Endodermal cell (in vitro differentiated cells): ENCODE data around the gene CAV3. TPM values are rescaled to one million over a fixed set of nuclear protein-coding genes. Genes with fewer than 3 reads are reported as not detected.

Experiments
- DNase-seq: peaks from one replicate; pipeline ENCODE4 v3.0.0-alpha.2; 2017
- H3K27ac ChIP-seq: 2 replicates; pipeline ENCODE4 v1.5.1; 2013; ENCODE audit warnings: mild to moderate bottlenecking, low read depth, low read length, moderate library complexity
- H3K27me3 ChIP-seq: 2 replicates; pipeline ENCODE4 v1.6.1; 2013; ENCODE audit warnings: mild to moderate bottlenecking, low read length, moderate library complexity; ENCODE audit not compliant: insufficient read depth, control insufficient read depth, poor library complexity, severe bottlenecking
- H3K36me3 ChIP-seq: 2 replicates; pipeline ENCODE4 v1.7.0; 2013; ENCODE audit warnings: mild to moderate bottlenecking, low read length, moderate library complexity; ENCODE audit not compliant: control insufficient read depth, insufficient read depth
- H3K4me1 ChIP-seq: one replicate; pipeline ENCODE4 v1.7.0; 2013; ENCODE audit warnings: low read length; ENCODE audit not compliant: control insufficient read depth, insufficient read depth
- H3K4me3 ChIP-seq: 2 replicates; pipeline ENCODE4 v1.5.1; 2013; ENCODE audit warnings: mild to moderate bottlenecking, low read length, moderate library complexity
- H3K9ac ChIP-seq: 2 replicates; pipeline ENCODE4 v1.6.1; 2013; ENCODE audit warnings: mild to moderate bottlenecking, low read length, moderate library complexity; ENCODE audit not compliant: poor library complexity, severe bottlenecking; ENCODE audit errors: extremely low read depth
- H3K9me3 ChIP-seq: 2 replicates; pipeline ENCODE4 v1.6.1; 2013; ENCODE audit warnings: mild to moderate bottlenecking, low read length, moderate library complexity; ENCODE audit not compliant: control insufficient read depth
- H3K27ac Mint-ChIP-seq: 2 replicates; pipeline ENCODE4 v1.8.0; 2020; ENCODE audit warnings: mixed read lengths
- H3K27me3 Mint-ChIP-seq: 2 replicates; pipeline ENCODE4 v1.8.0; 2021; ENCODE audit warnings: mild to moderate bottlenecking, mixed read lengths; ENCODE audit not compliant: insufficient read depth
- H3K36me3 Mint-ChIP-seq: 2 replicates; pipeline ENCODE4 v1.8.0; 2020; ENCODE audit warnings: low read depth, mixed read lengths
- H3K4me1 Mint-ChIP-seq: 2 replicates; pipeline ENCODE4 v1.8.0; 2020; ENCODE audit warnings: mixed read lengths
- H3K4me3 Mint-ChIP-seq: 2 replicates; pipeline ENCODE4 v1.8.0; 2020; ENCODE audit warnings: mild to moderate bottlenecking, moderate library complexity, mixed read lengths
- H3K9me3 Mint-ChIP-seq: 2 replicates; pipeline ENCODE4 v1.8.0; 2020; ENCODE audit warnings: mild to moderate bottlenecking, mixed read lengths
- WGBS, 2 experiments: methylation state at CpG; one replicate each; pipeline versions ENCODE4 v1.1.5 to v1.1.7; 2013; ENCODE audit warnings: missing lambda C conversion rate in 2 of 2, mixed read lengths in 1 of 2; ENCODE audit not compliant: insufficient coverage in 1 of 2, insufficient read length in 1 of 2; 5-methylcytosine and 5-hydroxymethylcytosine counted together
- total RNA-seq, 2 donors: library from RNA; stranded (reverse); fragmentation: NEBNext Ultra II Directional in 1 of 2; extraction: Animal tissue kit (Norgen Biotek cat#: 25700) in 1 of 2; gene quantifications; 2 replicates in 1 of 2; 3 replicates in 1 of 2; pipeline ENCODE4 v1.2.1, GENCODE V29; 2021
- TF ChIP-seq, protein P1 (sequence below): fragments of 200-600 bp; sonication (generic); conservative IDR thresholded peaks from 2 replicates; pipeline ENCODE4 v1.5.0; 2021; ENCODE audit warnings: antibody characterized with exemption, mild to moderate bottlenecking

The CAV3 gene
- total RNA-seq, 2 donors from 2014 or later: not detected

GRCh38 chr3:8760506-8760905 lies 26.9 kb downstream of the CAV3 start:
- Histone ChIP-seq H3K27ac (no peak overlapping the region), H3K27me3 (no peaks in the 10 kb centered on the region), H3K4me3 (no peak overlapping the region), H3K36me3 (no peaks in the 10 kb centered on the region), H3K9me3 (no peaks in the 10 kb centered on the region), H3K9ac (no peak overlapping the region), H3K4me1 (no peaks in the 10 kb centered on the region)
- DNase-seq: no peak
- TF ChIP-seq, protein P1, sequence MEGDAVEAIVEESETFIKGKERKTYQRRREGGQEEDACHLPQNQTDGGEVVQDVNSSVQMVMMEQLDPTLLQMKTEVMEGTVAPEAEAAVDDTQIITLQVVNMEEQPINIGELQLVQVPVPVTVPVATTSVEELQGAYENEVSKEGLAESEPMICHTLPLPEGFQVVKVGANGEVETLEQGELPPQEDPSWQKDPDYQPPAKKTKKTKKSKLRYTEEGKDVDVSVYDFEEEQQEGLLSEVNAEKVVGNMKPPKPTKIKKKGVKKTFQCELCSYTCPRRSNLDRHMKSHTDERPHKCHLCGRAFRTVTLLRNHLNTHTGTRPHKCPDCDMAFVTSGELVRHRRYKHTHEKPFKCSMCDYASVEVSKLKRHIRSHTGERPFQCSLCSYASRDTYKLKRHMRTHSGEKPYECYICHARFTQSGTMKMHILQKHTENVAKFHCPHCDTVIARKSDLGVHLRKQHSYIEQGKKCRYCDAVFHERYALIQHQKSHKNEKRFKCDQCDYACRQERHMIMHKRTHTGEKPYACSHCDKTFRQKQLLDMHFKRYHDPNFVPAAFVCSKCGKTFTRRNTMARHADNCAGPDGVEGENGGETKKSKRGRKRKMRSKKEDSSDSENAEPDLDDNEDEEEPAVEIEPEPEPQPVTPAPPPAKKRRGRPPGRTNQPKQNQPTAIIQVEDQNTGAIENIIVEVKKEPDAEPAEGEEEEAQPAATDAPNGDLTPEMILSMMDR: no peak
- Mint-ChIP-seq H3K36me3 (no peaks in the 10 kb centered on the region), H3K27ac (no peak overlapping the region), H3K4me1 (peaks cover 2% of the 10 kb centered on the region), H3K27me3 (peaks cover 20% of the 10 kb centered on the region), H3K4me3 (no peak overlapping the region), H3K9me3 (no peaks in the 10 kb centered on the region)
- WGBS, 2 experiments: 89 to 97% methylated on average over 5 of the region's 5 CpGs

DNA sequence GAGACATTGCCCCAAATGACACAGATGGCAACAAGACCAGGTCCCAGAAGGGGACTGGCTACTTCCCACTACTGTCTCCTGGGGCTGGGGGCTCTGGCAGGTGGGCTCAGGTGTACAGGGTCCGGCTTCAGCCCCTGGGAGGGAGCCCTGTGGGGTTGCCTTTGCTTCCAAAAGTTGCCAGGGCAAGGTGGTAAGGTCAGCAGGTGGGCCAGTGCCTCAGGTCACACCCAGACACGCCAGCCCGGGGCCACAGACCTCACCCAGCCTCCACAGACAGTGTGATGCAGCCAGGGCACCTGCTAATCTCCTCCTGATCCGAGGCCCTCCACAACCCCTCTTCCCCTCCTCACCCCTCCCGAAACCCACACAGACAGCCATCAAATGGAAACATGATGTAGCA lies 28.3 kb downstream of the CAV3 start:
- H3K9me3 Mint-ChIP-seq: no peaks in the 10 kb centered on the region
- Histone ChIP-seq H3K27me3 (peaks cover 9% of the 10 kb centered on the region), H3K4me3 (no peak overlapping the region), H3K9me3 (no peaks in the 10 kb centered on the region), H3K36me3 (no peaks in the 10 kb centered on the region), H3K4me1 (no peaks in the 10 kb centered on the region), H3K27ac (no peak overlapping the region), H3K9ac (no peak overlapping the region)
- H3K36me3 Mint-ChIP-seq: no peaks in the 10 kb centered on the region
- 89 to 100% methylated on average over 2 to 5 of the region's 5 CpGs for WGBS, 2 experiments
- peak; percentile 37 for DNase-seq
- TF ChIP-seq, protein P1: no peak
- H3K4me3 Mint-ChIP-seq: no peak overlapping the region
- no peak overlapping the region for H3K27ac Mint-ChIP-seq
- peaks cover 34% of the 10 kb centered on the region for H3K27me3 Mint-ChIP-seq
- H3K4me1 Mint-ChIP-seq: peaks cover 2% of the 10 kb centered on the region

GRCh38 chr3:8762607-8763377 lies 29.2 kb downstream of the CAV3 start:
- H3K27ac Mint-ChIP-seq: no peak overlapping the region
- WGBS, 2 experiments: 90 to 97% methylated on average over 8 to 11 of the region's 11 CpGs

More at GRCh38 chr3:8762607-8763377, 29.2 kb downstream of the CAV3 start:
- H3K36me3 ChIP-seq: no peaks in the 10 kb centered on the region
- peaks cover 18% of the 10 kb centered on the region for H3K27me3 ChIP-seq
- no peak overlapping the region for H3K27ac ChIP-seq
- no peaks in the 10 kb centered on the region for H3K4me1 ChIP-seq
- no peak overlapping the region for H3K9ac ChIP-seq
- H3K4me3 Mint-ChIP-seq: no peak overlapping the region
- H3K9me3 Mint-ChIP-seq: no peaks in the 10 kb centered on the region
- H3K4me3 ChIP-seq: no peak overlapping the region
- peaks cover 2% of the 10 kb centered on the region for H3K4me1 Mint-ChIP-seq
- H3K9me3 ChIP-seq: no peaks in the 10 kb centered on the region
- no peaks in the 10 kb centered on the region for H3K36me3 Mint-ChIP-seq
- TF ChIP-seq, protein P1: no peak
- H3K27me3 Mint-ChIP-seq: peaks cover 43% of the 10 kb centered on the region
- peak; percentile 26 for DNase-seq
